ENCODE results near the gene OR4D10.

The OR4D10 gene

DNA sequence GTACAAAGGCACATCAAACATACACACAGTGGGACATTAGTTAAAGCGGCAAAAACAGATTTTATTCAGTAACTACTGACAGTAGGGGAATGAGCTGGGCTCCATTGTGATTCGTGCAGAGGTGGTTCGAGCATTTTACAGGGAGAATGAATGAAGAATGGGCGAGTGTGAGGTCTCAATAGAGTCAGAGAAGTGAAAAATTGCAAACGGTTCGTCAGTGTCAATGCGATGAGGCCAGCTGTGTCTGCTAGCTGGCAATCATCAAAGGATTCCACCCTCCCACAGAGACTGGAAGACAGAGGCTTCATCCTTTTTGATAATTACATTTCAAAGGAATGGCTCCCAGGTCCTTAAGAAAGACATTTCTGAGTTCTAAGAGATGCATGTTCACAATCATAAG is 55.6 kb downstream of the OR4D10 start:
- no peak for DNase-seq (ENCODE audit: low read depth)
